ENCODE measurements around the gene THY1. TPM values are rescaled to one million over a fixed set of nuclear protein-coding genes. Genes with fewer than 3 reads are reported as not detected.

THY1 gene
- total RNA-seq, 2 experiments from 2014 or later: 0.30 TPM; not detected in 1

DNA sequence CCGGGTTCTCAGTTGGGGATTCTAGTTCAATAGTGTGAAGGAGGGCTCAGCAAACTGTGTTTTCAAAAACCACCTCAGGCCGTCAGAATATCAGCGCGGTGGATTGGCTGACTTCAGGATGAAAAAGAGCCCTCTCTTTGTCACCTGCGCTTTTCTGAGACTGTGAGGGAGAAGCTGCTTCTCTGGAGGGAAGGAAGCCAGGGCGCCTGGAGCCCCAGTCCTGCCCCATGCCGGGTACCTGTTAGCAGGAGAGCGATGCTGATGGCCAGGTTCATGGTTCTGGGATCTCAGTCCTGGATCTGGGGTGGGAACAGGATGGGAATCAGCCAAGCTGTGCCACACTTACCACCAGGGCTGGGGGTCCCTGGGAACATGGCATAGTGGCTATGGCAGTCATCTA is 2.3 kb downstream of the THY1 start:
- peaks cover 53% of the 10 kb centered on the region for H3K27me3 Mint-ChIP-seq
- CTCF ChIA-PET: no interaction called here
- no peaks in the 10 kb centered on the region for H3K36me3 Mint-ChIP-seq
- ATAC-seq: no peak
- H3K27ac Mint-ChIP-seq: no peak overlapping the region
- no peak for DNase-seq
- peaks cover 7% of the 10 kb centered on the region for H3K4me1 Mint-ChIP-seq
- H3K4me3 Mint-ChIP-seq: no peak overlapping the region
- H3K9me3 Mint-ChIP-seq (ENCODE audit: low read depth): no peaks in the 10 kb centered on the region

DNA sequence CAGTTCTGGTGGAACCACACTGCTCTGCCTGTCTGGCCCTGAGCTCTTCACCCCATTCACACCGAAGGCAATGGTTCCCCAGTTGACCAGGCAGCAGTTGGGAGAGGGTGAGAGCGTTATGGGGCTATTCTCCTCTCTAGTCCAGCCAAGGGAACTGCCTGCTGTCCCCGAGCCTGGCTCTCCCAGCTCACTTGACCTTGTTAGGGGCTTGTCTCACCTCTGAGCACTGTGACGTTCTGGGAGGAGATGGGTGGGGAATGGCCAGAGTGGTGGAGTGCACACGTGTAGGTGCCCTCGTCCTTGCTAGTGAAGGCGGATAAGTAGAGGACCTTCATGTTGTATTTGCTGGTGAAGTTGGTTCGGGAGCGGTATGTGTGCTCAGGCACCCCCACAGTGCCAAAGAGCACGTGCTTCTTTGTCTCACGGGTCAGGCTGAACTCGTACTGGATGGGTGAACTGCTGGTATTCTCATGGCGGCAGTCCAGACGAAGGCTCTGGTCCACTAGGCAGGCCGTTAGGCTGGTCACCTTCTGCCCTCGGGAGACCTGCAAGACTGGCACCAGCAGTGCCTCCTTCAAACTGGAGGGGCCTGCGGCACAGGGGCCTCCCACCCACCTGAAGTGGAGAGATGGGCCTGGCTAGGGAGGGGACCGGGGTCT is 3.0 kb downstream of the THY1 start:
- CTCF ChIA-PET: no interaction called here
- no peaks in the 10 kb centered on the region for H3K9me3 Mint-ChIP-seq (ENCODE audit: low read depth)
- H3K27me3 Mint-ChIP-seq: peaks cover 53% of the 10 kb centered on the region
- DNase-seq (no peak), ATAC-seq (no peak)
- no peaks in the 10 kb centered on the region for H3K36me3 Mint-ChIP-seq
- peaks cover 7% of the 10 kb centered on the region for H3K4me1 Mint-ChIP-seq
- no peak overlapping the region for H3K27ac Mint-ChIP-seq
- H3K4me3 Mint-ChIP-seq: no peak overlapping the region

DNA sequence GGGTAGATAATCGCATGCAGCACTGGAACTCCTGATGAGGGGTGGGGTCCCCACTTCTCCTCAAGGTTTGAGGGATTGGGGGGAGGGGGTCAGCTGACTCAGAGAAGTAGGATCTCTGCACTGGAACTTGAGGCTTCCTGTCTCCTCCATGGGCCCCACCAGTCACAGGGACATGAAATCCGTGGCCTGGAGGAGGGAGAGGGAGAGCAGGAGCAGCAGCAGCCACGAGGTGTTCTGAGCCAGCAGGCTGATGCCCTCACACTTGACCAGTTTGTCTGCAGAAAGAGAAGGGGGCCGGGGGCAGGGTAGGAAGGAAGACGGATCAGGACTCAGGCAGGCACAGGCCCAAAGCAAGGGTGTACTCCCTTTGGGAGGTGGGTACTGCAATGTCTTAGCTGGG is 3.7 kb downstream of the THY1 start:
- DNase-seq (no peak), ATAC-seq (no peak)
- no peak overlapping the region for H3K4me3 Mint-ChIP-seq
- no peaks in the 10 kb centered on the region for H3K9me3 Mint-ChIP-seq (ENCODE audit: low read depth)
- H3K27me3 Mint-ChIP-seq: peaks cover 51% of the 10 kb centered on the region
- no peak overlapping the region for H3K27ac Mint-ChIP-seq
- H3K4me1 Mint-ChIP-seq: peaks cover 7% of the 10 kb centered on the region
- H3K36me3 Mint-ChIP-seq: no peaks in the 10 kb centered on the region
- CTCF ChIA-PET: no interaction called here

DNA sequence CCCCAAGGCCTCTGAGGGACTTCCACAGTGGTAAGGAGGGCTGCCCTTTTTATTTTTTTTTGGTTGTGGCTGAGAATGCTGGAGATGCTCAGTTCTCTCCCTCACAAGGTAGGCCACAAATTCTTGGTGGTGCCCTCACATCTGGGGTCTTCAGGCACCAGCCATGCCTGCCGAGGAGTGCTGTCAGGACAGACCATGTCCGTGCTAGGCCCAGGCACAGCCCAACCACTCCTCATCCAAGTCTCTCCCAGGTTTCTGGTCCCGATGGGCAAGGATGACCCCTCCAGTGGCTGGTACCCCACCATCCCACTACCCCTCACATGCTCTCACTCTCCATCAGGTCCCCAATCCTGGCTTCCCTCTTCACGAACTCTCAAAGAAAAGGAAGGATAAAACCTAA is 4.2 kb downstream of the THY1 start:
- peaks cover 7% of the 10 kb centered on the region for H3K4me1 Mint-ChIP-seq
- no peak for DNase-seq
- no peaks in the 10 kb centered on the region for H3K9me3 Mint-ChIP-seq (ENCODE audit: low read depth)
- CTCF ChIA-PET: no interaction called here
- no peak overlapping the region for H3K27ac Mint-ChIP-seq
- peaks cover 46% of the 10 kb centered on the region for H3K27me3 Mint-ChIP-seq
- no peak for ATAC-seq
- H3K36me3 Mint-ChIP-seq: no peaks in the 10 kb centered on the region
- no peak overlapping the region for H3K4me3 Mint-ChIP-seq

DNA sequence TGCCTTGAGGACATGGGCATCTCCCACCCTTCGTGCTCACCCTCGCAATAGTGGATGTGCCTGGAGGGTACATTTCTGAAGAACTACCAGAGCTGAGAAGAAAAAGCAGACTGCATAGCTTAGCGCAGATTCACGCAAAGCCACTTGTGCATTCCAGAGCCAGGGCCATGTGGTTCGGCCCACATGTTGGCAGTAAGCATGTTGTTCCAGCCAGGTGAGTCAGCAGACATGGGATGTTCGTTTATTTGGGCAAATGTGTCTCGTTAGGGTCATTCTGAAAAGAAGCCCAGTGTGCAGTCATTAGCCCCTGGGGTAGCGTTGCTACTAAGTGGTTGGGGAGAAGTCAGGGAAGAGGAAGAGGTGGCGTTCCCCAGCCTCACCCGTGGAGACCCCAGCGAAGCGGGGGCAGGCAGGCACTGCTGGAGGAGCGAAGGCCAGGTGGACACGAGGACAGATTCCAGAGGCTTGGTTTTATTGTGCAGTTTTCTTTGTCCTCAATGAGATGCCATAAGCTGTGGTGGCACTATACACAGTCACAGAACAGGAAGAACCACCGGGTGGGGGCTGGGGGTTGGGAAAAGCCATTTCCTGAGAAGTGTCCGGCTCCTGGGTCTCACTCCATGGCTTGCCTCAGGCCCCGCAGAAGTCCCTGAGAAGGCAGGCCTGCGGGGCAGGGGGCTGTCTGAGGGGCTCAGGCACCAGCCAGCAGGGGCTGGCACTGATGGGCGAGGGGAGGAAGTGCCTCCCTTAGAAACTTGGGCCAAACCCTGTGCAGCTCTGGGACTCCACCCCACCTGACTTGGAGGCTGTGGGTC is 5.0 kb downstream of the THY1 start:
- CTCF ChIA-PET: no interaction called here
- no peaks in the 10 kb centered on the region for H3K9me3 Mint-ChIP-seq (ENCODE audit: low read depth)
- H3K36me3 Mint-ChIP-seq: no peaks in the 10 kb centered on the region
- no peak overlapping the region for H3K4me3 Mint-ChIP-seq
- peaks cover 7% of the 10 kb centered on the region for H3K4me1 Mint-ChIP-seq
- H3K27me3 Mint-ChIP-seq: peaks cover 39% of the 10 kb centered on the region
- DNase-seq (no peak), ATAC-seq (no peak)
- H3K27ac Mint-ChIP-seq: no peak overlapping the region

DNA sequence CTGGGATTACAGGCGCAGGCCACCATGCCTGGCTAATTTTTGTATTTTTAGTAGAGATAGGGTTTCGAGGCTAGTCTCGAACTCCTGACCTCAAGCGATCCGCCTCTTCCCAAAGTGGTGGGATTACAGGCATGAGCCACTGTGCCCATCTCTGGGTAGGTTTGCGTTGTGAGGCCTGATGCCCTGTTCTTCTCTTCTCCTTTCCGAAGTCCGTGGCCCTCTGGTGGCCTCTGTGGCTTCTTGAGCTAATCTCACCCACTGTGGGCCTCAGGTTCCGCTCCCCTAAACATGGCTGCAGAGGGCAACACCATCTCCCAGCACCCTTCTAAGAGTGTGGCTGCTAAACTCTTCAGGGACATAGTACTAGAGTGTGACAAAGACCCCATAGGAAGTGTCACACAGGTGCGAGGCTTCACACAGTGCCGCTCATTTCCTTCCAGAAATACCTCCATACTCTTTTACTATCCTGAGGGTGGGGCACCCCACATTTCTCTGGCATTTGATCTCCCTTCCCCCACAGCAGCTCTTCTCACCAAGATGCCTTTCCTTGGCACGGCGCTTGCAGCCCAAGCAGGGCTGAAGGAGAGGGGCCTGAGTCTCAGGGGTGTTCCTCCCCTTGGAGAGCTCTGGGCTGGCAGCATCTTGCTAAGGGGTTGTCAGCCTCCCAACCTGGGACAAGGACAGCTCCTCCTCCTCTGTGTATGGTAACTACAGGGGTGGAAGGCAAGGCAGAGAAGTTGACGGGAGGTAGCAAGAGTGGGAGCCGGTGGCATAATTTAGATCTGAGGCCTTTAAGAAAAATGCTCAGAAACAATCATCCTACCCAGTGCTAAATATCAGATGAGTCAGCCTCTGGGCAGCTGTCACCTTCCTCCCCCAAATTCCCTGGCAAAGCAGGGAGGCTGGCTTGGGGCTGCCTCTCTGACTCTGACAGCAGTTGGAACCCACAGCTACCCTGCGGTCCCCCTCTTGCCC is 6.1 kb downstream of the THY1 start:
- no peak for DNase-seq
- CTCF ChIA-PET: interaction anchor here (1.8 kb wide), 1 partner anchor 58 kb away, joined by 4 read pairs; no protein-coding TSS in a partner anchor
- peaks cover 28% of the 10 kb centered on the region for H3K27me3 Mint-ChIP-seq

DNA sequence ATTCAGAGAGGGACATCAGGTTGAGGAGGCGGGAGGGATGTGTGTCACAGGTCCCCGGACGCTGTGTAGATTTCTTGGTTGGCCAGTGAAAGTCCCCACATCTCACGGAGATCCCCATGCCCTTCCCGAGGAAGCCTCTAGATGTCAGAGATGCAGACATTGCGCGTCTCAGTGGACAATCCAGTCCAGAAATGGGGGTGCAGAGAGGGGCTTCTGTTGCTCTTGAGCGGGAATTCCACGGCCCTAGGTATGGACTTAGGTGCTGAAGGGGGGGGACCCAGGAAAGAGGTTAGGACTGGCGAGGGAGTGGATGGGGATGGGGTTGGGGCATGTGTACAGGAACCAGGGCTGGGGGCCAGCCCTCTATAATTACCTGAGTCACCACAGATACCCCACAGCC is 7.0 kb downstream of the THY1 start:
- H3K27ac Mint-ChIP-seq: no peak overlapping the region
- H3K27me3 Mint-ChIP-seq: peaks cover 21% of the 10 kb centered on the region
- H3K36me3 Mint-ChIP-seq: no peaks in the 10 kb centered on the region
- no peaks in the 10 kb centered on the region for H3K4me1 Mint-ChIP-seq
- DNase-seq: no peak
- no peak overlapping the region for H3K4me3 Mint-ChIP-seq
- ATAC-seq: no peak
- H3K9me3 Mint-ChIP-seq (ENCODE audit: low read depth): no peaks in the 10 kb centered on the region
- CTCF ChIA-PET: interaction anchor here (1.8 kb wide), 1 partner anchor 58 kb away, joined by 4 read pairs; no protein-coding TSS in a partner anchor

More for the DNA sequence above, 6.1 kb downstream of the THY1 start:
- Mint-ChIP-seq H3K9me3 (ENCODE audit: low read depth) (no peaks in the 10 kb centered on the region), H3K4me1 (no peaks in the 10 kb centered on the region), H3K27ac (no peak overlapping the region), H3K4me3 (no peak overlapping the region), H3K36me3 (no peaks in the 10 kb centered on the region)
- no peak for ATAC-seq

DNA sequence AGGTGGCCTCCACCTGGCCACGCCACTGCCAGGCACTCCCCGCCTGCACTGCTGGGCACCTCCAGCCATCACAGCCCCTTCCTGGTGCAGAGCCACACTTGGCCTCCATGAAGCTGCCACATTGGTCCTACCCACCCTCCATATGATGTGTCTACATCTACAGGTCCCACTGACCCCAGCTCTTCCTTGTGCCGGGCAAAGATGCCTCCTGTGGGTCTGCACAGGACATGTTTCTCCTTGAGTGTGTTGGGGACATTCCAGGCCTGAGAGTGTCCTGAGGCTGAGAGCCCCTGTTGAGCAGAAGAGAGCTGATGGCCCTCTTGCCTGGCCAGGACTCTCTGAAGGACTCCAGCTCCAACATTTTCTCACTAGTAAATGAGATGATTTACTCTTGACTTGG is 7.5 kb downstream of the THY1 start:
- CTCF ChIA-PET: interaction anchor here (1.8 kb wide), 1 partner anchor 59 kb away, joined by 4 read pairs; no protein-coding TSS in a partner anchor
- no peak overlapping the region for H3K4me3 Mint-ChIP-seq

DNA sequence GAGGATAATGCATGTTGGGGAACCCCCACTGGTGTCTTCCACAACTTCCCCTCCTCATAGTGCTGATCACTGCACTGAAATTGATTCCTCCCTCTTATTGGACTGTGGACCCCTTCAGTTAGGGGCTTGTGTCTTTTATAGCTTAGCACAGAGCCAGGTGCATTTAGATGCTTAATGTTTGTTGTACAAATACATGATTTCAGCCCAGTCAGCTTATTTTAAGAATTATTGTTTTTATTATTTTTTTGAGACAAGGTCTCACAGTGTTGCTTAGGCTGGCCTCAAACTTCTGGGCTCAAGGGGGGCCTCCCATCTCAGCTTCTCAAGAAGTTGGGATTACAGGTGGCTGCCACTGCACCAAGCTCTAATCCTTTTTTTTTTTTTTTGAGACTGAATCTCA is 8.2 kb downstream of the THY1 start:
- Mint-ChIP-seq H3K27ac (no peak overlapping the region), H3K4me3 (no peak overlapping the region), H3K4me1 (no peaks in the 10 kb centered on the region), H3K27me3 (peaks cover 9% of the 10 kb centered on the region), H3K9me3 (ENCODE audit: low read depth) (no peaks in the 10 kb centered on the region), H3K36me3 (no peaks in the 10 kb centered on the region)
- ATAC-seq (no peak), DNase-seq (no peak)
- CTCF ChIA-PET: no interaction called here

More for the DNA sequence above, 7.5 kb downstream of the THY1 start:
- H3K27ac Mint-ChIP-seq: no peak overlapping the region
- no peaks in the 10 kb centered on the region for H3K36me3 Mint-ChIP-seq
- no peaks in the 10 kb centered on the region for H3K4me1 Mint-ChIP-seq
- no peaks in the 10 kb centered on the region for H3K9me3 Mint-ChIP-seq (ENCODE audit: low read depth)
- DNase-seq (no peak), ATAC-seq (no peak)
- H3K27me3 Mint-ChIP-seq: peaks cover 16% of the 10 kb centered on the region

DNA sequence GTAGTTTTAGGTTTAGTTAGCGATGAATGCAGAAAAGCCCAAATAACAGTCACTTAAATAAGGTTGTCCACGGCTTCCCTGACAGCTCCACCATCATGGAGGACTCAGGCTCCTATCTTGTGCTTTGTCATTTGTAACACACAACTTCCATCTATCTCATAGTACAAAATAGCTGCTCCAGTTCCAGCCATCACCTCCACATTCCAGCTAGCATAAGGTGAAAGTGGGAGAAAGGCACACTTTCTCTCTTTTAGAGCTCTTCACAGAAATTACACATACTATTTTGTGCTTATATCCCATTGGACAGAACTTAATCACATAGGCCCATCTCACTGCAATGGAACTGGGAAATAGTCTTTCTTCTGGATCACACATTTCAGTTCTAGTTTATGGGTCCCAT is 8.7 kb downstream of the THY1 start:
- DNase-seq (no peak), ATAC-seq (no peak)
- no peaks in the 10 kb centered on the region for H3K36me3 Mint-ChIP-seq
- no peak overlapping the region for H3K4me3 Mint-ChIP-seq
- no peaks in the 10 kb centered on the region for H3K9me3 Mint-ChIP-seq (ENCODE audit: low read depth)
- no peaks in the 10 kb centered on the region for H3K4me1 Mint-ChIP-seq
- peaks cover 7% of the 10 kb centered on the region for H3K27me3 Mint-ChIP-seq
- CTCF ChIA-PET: no interaction called here
- H3K27ac Mint-ChIP-seq: no peak overlapping the region

DNA sequence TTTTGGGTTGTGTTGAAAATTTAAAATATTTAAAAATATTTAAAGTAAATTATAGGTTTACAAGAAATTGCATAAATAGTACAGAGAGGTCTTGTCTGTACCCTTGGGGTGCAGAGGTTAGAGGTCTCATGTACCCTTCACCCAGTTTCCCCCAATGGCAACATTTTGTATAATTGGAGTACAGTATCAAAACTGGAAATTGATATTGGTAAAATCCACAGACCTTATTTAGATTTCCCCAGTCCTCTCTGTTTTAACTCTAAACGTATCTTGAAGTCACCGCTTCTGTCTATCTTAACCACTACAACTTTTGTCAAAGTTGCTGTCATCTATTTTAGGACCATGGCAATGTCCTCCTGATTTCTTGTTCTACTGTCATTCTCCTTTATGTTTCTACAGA is 10.9 kb downstream of the THY1 start:
- CTCF ChIA-PET: no interaction called here
- Mint-ChIP-seq H3K27ac (no peak overlapping the region), H3K36me3 (no peaks in the 10 kb centered on the region), H3K4me1 (no peaks in the 10 kb centered on the region), H3K4me3 (no peak overlapping the region), H3K9me3 (ENCODE audit: low read depth) (no peaks in the 10 kb centered on the region), H3K27me3 (peaks cover 5% of the 10 kb centered on the region)
- ATAC-seq (no peak), DNase-seq (no peak)

DNA sequence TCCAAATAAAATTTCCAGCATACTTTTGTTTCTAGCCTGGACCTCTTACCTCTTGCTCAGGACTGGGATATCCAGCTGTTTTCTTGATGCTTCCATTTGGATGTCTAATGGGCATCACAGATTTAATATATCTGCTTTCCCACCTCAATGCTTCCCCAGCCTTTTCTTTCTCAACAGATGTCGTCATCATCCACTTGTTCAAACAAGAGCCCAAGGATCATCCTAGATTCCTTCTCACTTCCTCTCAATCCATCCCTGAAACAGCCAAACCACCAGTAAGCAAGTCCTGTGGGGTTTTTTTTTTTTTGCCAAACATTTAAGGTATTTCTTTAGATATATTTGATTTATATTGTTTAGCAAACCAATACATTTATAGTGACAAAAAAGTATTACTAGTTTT is 12.5 kb downstream of the THY1 start:
- ATAC-seq: no peak
- Mint-ChIP-seq H3K9me3 (ENCODE audit: low read depth) (no peaks in the 10 kb centered on the region), H3K27me3 (peaks cover 5% of the 10 kb centered on the region), H3K4me3 (no peak overlapping the region), H3K27ac (no peak overlapping the region), H3K36me3 (no peaks in the 10 kb centered on the region), H3K4me1 (no peaks in the 10 kb centered on the region)
- no peak for DNase-seq
- CTCF ChIA-PET: interaction anchor here (1.1 kb wide), 1 partner anchor 54 kb away, joined by 3 read pairs; no protein-coding TSS in a partner anchor

DNA sequence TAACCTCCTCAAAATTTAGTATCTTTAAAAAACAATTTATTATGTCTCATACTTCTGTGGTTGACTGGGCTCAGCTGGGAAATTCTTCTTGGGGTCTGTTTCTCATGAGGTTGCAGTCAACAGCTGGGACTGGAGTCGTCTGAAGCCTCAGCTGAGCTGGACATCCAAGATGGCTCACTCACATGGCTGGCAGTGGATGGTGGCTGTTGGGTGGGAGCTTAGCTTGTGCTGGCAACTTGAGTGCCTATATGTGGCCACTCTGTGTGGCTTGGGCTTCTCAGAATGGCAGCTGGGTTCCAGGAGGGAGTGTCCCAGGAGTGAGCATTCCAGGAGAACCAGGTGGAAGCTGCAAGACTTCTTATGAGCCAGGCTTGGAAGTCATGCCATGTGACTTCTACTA is 13.2 kb downstream of the THY1 start:
- CTCF ChIA-PET: interaction anchor here (0.8 to 1.1 kb wide), 2 partner anchors 30 to 53 kb away, joined by 3 read pairs; no protein-coding TSS in a partner anchor
- Mint-ChIP-seq H3K4me3 (no peak overlapping the region), H3K27me3 (peaks cover 5% of the 10 kb centered on the region), H3K4me1 (no peaks in the 10 kb centered on the region), H3K9me3 (ENCODE audit: low read depth) (no peaks in the 10 kb centered on the region), H3K27ac (no peak overlapping the region), H3K36me3 (no peaks in the 10 kb centered on the region)
- DNase-seq (no peak), ATAC-seq (no peak)

All from activated CD8-positive, alpha-beta memory T cell treated with anti-CD3 and anti-CD28 coated beads, Interleukin-2, amount 10 ng/mL, durations not matched to agents 7 days and 5 days (primary cell).